Chondrocyte (in vitro differentiated cells): ENCODE data around the gene TBC1D4. TPM values are rescaled to one million over a fixed set of nuclear protein-coding genes. Genes with fewer than 3 reads are reported as not detected.

Source experiments
- DNase-seq: peaks from one replicate; pipeline ENCODE4 v3.0.0; 2021; ENCODE audit warnings: mixed read lengths, low spot score
- H3K27ac Mint-ChIP-seq: one replicate; pipeline ENCODE4 v1.8.0; 2021; ENCODE audit warnings: mild to moderate bottlenecking, moderate library complexity, mixed read lengths; ENCODE audit not compliant: unreplicated experiment
- H3K27me3 Mint-ChIP-seq: 2 replicates; pipeline ENCODE4 v1.8.0; 2021; ENCODE audit warnings: low read depth, mixed read lengths
- H3K36me3 Mint-ChIP-seq: 2 replicates; pipeline ENCODE4 v1.8.0; 2021; ENCODE audit warnings: low read depth, mixed read lengths
- H3K4me1 Mint-ChIP-seq: 2 replicates; pipeline ENCODE4 v1.8.0; 2021; ENCODE audit warnings: low read depth, mild to moderate bottlenecking, mixed read lengths
- H3K4me3 Mint-ChIP-seq: one replicate; pipeline ENCODE4 v1.8.0; 2021; ENCODE audit warnings: mild to moderate bottlenecking, moderate library complexity, mixed read lengths; ENCODE audit not compliant: unreplicated experiment
- H3K9me3 Mint-ChIP-seq: 2 replicates; pipeline ENCODE4 v1.8.0; 2021; ENCODE audit warnings: low read depth, mixed read lengths
- CTCF ChIP-seq: fragments of 200-600 bp; sonication (generic); IDR thresholded peaks from 2 replicates; pipeline ENCODE4 v1.5.0; 2021; ENCODE audit warnings: antibody characterized with exemption, mild to moderate bottlenecking, moderate library complexity
- total RNA-seq: library from RNA; stranded (reverse); gene quantifications from 3 replicates; pipeline ENCODE4 v1.2.1, GENCODE V29; 2021

TBC1D4 gene
- total RNA-seq, 1 donor from 2014 or later, result 5.7 TPM

- Mint-ChIP-seq H3K4me1 (peaks cover 16% of the 10 kb centered on the region), H3K4me3 (no peak overlapping the region), H3K27me3 (no peaks in the 10 kb centered on the region), H3K9me3 (no peaks in the 10 kb centered on the region), H3K27ac (no peak overlapping the region), H3K36me3 (no peaks in the 10 kb centered on the region)
- no peak for DNase-seq
- TF ChIP-seq CTCF, result no peak
Observed at GRCh38 chr13:75493156-75493555, 11.2 kb upstream of the TBC1D4 start.

- H3K9me3 Mint-ChIP-seq, result no peaks in the 10 kb centered on the region
- no peaks in the 10 kb centered on the region for H3K27me3 Mint-ChIP-seq
- no peak for DNase-seq
- H3K36me3 Mint-ChIP-seq, result no peaks in the 10 kb centered on the region
- H3K4me1 Mint-ChIP-seq, result peaks cover 16% of the 10 kb centered on the region
- no peak overlapping the region for H3K27ac Mint-ChIP-seq
- TF ChIP-seq CTCF, result no peak
- H3K4me3 Mint-ChIP-seq, result no peak overlapping the region
Observed at GRCh38 chr13:75492389-75492788, 10.4 kb upstream of the TBC1D4 start.

GRCh38 chr13:75491376-75491775 lies 9.4 kb upstream of the TBC1D4 start:
- Mint-ChIP-seq H3K27ac (no peak overlapping the region), H3K27me3 (no peaks in the 10 kb centered on the region), H3K4me1 (peaks cover 16% of the 10 kb centered on the region), H3K9me3 (no peaks in the 10 kb centered on the region), H3K36me3 (no peaks in the 10 kb centered on the region), H3K4me3 (no peak overlapping the region)
- no peak for DNase-seq
- TF ChIP-seq CTCF, result no peak

- H3K36me3 Mint-ChIP-seq, result no peaks in the 10 kb centered on the region
- no peak overlapping the region for H3K4me3 Mint-ChIP-seq
- no peaks in the 10 kb centered on the region for H3K9me3 Mint-ChIP-seq
- H3K4me1 Mint-ChIP-seq, result peaks cover 18% of the 10 kb centered on the region
- TF ChIP-seq CTCF, result no peak
- no peaks in the 10 kb centered on the region for H3K27me3 Mint-ChIP-seq
- no peak overlapping the region for H3K27ac Mint-ChIP-seq
- DNase-seq, result no peak
Observed at GRCh38 chr13:75489502-75490263, 7.7 kb upstream of the TBC1D4 start.

- DNase-seq, result no peak
- no peaks in the 10 kb centered on the region for H3K9me3 Mint-ChIP-seq
- no peak overlapping the region for H3K27ac Mint-ChIP-seq
- H3K4me3 Mint-ChIP-seq, result no peak overlapping the region
- no peaks in the 10 kb centered on the region for H3K27me3 Mint-ChIP-seq
- H3K4me1 Mint-ChIP-seq, result peaks cover 26% of the 10 kb centered on the region
- no peak for TF ChIP-seq CTCF
- no peaks in the 10 kb centered on the region for H3K36me3 Mint-ChIP-seq
Observed at GRCh38 chr13:75486146-75487062, 4.4 kb upstream of the TBC1D4 start.
